ENCODE measurements around the gene MAPK14.

MAPK14 gene

DNA sequence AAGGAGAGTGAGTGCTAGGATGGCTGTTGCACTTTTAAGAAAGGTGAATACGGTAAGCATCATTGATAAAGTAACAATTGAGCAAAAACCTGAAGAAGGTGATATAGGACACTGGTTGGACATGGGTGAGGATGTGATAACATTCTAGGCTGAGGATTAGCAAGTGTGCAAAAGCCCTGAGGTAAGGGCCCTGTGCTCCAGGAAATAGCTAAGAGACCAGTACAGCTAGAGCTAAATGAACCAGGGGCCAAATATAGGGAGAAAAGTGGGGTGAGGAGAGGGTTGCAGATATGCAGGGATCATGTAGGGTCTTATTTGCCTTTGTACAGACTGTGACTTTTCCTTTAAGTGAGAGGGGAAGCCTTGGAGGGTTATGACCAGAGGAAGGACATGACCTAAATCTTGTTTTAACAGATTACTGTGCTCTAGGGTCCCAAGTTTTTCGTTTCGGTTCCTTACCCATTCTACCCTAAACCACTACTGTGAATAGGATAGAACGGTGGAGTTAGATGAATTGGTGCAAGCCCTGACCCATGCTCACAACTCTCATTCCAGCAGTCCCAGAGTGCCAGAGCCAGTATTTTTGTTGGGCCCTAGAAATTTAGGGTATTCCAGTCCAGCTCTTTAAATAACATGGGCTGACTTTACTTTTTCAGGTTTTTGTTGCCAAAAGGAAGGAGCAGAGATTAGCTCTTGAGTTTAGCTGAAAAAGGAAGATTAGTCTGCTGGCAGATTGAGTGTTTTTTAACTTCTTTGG is 10.7 kb downstream of the MAPK14 start:
- DNase-seq: no peak

GRCh38 chr6:36039112-36039511 is 11.5 kb downstream of the MAPK14 start:
- peak; percentile 36 for DNase-seq

GRCh38 chr6:36040958-36041357 is 13.3 kb downstream of the MAPK14 start:
- no peak for DNase-seq

GRCh38 chr6:36042618-36043260 is 15.1 kb downstream of the MAPK14 start:
- DNase-seq: no peak

- DNase-seq: no peak
Observed at GRCh38 chr6:36049582-36049981, 22.0 kb downstream of the MAPK14 start.

DNA sequence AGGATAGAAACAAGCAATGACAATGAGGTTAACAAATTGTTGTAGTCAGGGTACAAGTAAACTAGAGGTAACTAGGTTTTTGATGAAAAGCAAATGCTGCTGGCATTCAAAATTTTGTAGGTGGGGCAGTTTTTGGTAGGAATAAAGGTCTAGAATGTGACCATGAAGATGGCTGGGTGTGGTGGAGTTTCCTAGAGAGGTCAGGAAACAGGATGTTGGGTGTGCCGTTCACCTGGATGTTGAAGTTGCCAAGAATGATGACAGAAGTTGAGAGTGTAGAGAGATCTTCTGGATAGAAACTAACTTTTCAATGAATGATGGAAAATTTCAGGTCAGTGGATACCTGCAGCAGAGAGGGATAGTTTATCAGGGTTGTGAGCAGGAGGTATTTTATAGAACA is 22.7 kb downstream of the MAPK14 start:
- DNase-seq: no peak

GRCh38 chr6:36050947-36051710 is 23.5 kb downstream of the MAPK14 start:
- DNase-seq: no peak

DNA sequence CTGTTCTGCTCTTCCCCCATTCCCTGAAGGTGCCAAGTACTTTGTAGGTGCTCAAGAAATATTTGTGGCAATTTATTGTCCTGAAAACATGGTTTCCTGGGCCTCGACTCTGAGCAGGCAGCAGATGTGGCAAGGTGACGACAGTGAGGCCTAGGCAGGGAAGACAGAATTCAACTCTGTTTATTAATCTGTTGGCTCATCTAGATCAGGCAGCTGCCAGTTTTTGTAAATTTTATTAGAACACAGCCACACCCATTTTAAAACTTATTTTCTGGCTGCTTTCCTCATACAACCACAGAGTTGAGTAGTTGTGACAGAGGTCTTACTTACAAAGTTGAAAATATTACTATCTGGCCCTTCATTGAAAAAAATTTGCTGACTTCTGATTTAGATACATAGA is 24.5 kb downstream of the MAPK14 start:
- no peak for DNase-seq

DNA sequence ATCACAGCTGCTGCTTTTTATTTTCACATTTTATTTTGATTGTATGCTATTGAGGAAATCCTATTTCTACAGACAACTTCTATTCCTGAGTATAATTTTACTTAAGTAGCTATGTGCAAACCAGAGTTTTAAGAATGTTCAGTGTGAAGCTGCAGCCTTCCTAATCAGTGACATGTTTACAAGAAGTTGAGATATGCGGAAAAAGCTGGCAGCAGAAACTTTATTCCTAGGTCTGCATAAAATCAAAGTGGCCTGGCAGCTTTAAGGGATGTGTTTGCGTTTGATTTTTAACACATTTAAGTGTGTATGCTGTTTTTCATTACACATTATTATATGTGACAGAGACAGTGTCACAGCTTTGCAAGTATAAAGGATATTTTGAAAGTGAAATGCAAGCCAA is 26.3 kb downstream of the MAPK14 start:
- DNase-seq: no peak

DNA sequence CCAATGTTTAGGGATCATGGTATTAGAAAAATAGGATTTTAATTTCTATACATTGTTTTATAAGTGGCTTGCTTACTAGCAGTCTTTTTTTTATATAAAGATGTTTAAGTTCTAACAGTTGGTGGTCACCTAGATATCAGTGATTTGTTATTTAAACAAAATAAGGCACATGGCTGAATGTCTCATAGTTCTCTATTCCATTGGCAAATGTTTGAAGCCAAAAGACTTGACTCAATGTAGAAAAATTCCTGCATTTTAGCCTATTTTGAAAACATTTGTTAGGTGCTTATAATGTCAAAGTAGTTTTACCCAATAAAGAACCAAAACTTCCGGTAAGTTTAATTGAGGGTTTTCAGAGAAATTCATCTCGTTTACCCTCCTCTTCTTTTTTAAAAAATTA is 26.8 kb downstream of the MAPK14 start:
- no peak for DNase-seq

DNA sequence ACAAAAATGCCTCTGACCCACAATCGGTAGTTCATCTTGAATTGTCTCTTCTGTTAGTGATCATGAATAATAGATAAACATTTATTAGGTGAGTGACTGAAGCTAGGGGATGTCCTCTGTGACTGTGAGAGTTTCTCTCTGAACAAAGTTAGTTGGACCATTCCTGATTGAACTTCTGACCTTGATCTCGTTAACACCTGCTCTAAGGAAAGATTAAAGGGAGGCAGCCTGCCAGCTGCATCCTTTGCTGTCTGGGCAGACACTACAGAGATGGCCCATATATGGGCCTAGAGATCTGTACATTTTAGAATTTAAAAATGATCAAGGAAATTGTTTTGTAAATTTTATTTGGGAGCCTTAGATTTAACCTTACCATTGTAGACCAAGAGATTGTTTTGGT is 27.3 kb downstream of the MAPK14 start:
- DNase-seq: no peak

DNA sequence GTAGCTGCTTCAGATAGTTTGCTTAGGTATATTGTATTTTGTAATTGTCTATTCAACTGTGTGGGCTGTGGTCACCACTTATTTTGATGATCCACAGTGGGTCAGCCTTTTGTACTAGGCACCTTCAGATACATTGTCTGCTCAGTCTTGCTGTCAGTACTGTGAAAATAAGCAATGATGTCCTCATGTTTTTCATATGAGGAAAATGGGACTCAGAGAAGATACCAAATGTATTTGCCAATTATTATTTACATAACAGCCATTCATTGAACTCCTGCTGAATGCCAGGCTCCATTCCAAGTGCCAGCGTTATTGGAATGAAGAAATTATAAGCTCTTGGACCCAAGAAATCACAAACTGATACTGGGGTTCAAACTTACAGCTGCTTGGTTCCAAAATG is 28.6 kb downstream of the MAPK14 start:
- no peak for DNase-seq

- DNase-seq: no peak
Observed at GRCh38 chr6:36061236-36061635, 33.6 kb downstream of the MAPK14 start.

- no peak for DNase-seq
Observed at GRCh38 chr6:36062247-36062646, 34.6 kb downstream of the MAPK14 start.

GRCh38 chr6:36063318-36064060 is 35.9 kb downstream of the MAPK14 start:
- no peak for DNase-seq

GRCh38 chr6:36064770-36065396 is 37.3 kb downstream of the MAPK14 start:
- DNase-seq: no peak

DNA sequence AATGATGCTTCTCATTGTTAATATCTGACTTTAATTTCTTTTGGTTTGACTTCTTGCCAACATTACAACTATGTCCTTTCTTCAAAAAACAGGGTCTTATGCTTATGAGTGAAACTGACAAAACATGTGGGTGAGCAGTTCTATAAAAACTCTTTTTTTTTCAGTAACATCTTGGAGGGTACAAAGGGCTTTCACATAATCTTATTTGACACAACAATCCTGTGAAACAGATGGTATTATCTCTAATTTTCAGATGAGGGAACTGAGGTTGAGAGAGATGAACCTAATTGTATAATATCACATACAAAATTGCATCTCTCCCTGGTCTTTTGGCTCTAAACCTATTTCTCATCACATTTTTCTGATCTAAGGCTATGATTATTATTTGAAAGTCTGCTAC is 38.3 kb downstream of the MAPK14 start:
- no peak for DNase-seq

DNA sequence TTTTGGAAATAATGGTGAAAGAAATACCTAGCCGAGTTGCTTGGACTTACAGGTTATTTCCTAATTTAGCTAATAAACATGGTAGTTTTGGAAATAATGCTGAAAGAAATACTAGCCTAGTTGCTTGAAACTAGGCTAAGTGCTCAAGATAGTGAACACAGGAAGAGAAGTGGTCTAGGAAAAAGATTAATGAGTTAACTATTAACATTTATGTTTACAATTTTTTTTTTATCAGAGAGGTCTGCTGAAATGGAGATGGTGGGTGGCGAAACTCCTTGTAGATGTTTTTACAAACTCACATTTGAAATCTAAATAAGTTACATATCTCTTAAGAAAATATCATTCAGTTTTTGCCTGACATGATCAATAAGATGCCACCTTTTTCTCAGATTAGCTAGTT is 39.2 kb downstream of the MAPK14 start:
- DNase-seq: no peak

GRCh38 chr6:36067374-36068011 is 39.9 kb downstream of the MAPK14 start:
- no peak for DNase-seq

DNA sequence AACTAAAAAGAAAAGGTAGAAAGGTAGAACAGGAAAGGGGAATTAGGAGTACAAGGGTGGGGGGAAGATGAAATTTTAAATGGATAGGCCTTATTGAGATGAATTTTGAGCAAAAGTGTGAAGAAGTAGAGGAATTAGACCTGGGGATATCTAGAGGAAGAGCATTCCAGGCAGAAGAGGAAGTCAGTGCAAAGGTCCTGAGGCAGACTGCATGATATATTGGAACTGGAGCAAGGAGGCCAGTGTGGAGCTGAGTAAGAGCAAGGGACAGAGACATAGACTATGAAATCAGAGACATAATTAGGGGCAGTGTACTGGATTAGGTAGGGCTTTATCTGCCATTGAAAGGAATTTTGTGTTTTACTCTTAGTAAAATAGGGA is 40.4 kb downstream of the MAPK14 start:
- DNase-seq: no peak

- no peak for DNase-seq
Observed at GRCh38 chr6:36068586-36068985, 41.0 kb downstream of the MAPK14 start.

DNA sequence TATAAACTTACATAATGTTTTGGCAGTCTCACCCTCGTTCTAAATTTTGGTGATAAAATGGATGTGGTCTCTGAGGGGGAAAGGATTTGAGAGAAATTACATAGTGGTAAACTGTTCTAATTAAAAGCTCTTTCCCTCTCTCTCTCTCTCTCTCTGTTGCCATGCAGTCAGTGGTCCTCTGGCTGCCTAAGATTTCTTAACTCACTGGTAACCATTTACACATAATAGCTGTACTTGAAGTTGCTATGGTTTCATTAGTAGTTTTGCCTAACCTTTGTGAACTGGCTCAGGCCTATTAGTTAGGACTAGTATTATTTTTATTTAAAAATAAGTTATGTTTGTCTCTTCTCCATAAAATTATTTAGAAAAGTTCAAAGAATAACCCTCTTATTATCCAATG is 42.0 kb downstream of the MAPK14 start:
- no peak for DNase-seq

Measured in NCI-H2029 (cell line).